ENCODE measurements around the gene DHX16. TPM values are rescaled to one million over a fixed set of nuclear protein-coding genes. Genes with fewer than 3 reads are reported as not detected.
"Not testable (repeated sequence)": the region's sequence is repeated elsewhere in the genome, so short reads cannot be mapped to it uniquely, and the experiment has no call there.

DHX16 gene
- total RNA-seq (2022) (36.6 and 40.6 TPM in 2 replicates), Bru-seq, nascent RNA (percentile 70 among the genes with signal in this experiment), BruChase-seq, experiment 1, labeled RNA remaining after a 2-hour chase (percentile 76 among the genes with signal in this experiment), BruChase-seq, experiment 2, labeled RNA remaining after a 6-hour chase (percentile 83 among the genes with signal in this experiment)
- long read RNA-seq, transcript DHX16-202 (20 exons, 3,445 nt): major isoform, 74 of 102 reads
- long read RNA-seq, partial matches to known transcripts: 9 of 102 reads
- long read RNA-seq, other reads (novel, unspliced or antisense): 19 of 102 reads

DNA sequence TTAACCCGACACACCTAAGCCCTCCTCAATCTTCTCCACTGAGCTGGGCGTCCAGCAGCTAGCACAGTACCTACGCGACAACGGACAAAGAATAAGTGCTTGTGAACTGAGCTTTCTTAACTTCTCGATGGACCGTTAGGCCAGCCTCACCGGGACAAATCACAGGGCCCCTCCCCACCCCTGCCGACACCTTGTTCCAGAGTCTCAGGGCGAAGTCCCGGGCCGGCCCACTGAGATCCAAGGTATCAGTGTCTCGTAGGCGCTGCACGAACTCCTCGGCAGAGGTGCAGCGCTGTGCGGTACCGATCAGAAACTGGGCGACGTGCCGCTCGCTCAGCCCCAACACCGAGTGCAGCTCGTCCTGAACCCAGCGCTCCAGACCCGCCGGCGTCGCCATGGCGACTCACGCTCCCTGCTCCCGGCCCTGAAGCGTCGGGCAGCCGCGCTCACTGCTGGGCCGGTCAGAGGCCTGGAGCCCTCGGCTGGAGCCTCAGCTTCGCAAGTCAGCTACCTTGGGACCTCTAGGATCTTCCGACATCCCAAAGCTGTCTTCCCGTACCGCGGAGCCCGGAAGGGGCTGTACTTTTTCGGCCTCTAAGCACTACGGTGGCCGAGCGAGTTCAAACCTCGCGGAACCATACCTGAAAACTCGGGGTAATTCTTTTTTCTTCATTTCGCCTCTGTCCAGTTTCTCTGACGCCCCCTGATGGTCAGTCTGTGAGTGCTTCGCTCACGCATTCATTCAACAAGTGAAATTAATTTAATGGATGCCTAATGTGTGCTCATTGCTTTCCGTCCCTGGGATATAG lies at the start of gene DHX16:
DHX16 (minus strand) TSS at position 562 of the 809 bp plus-strand sequence; CDS start at position 397, 165 bp downstream.
- peak within 1 kb of the TSS; percentile 85 for H3K4me3 ChIP-seq (ENCODE audit: low read depth, low read length)
- Mint-ChIP-seq H3K4me1 (ENCODE audit: low read depth, unreplicated experiment) (peaks cover 5% of the 10 kb centered on the region), H3K27me3 (ENCODE audit: insufficient read depth, unreplicated experiment) (no peaks in the 10 kb centered on the region), H3K36me3 (ENCODE audit: insufficient read depth, unreplicated experiment) (peaks cover 42% of the 10 kb centered on the region), H3K27ac (ENCODE audit: unreplicated experiment) (peak within 1 kb of the TSS; percentile 71), H3K9me3 (ENCODE audit: unreplicated experiment) (no peaks in the 10 kb centered on the region), H3K4me3 (ENCODE audit: unreplicated experiment) (peak within 1 kb of the TSS; percentile 77)
- peaks cover 6% of the 10 kb centered on the region for H3K4me1 ChIP-seq
- DNase-seq: peak; percentile 96
- no peaks in the 10 kb centered on the region for H3K36me3 ChIP-seq (ENCODE audit: control insufficient read depth, insufficient read depth, low read length)
- no peaks in the 10 kb centered on the region for H3K9me3 ChIP-seq
- CTCF ChIA-PET: interaction anchor here (0.6 to 1.4 kb wide), 10 partner anchors 18 to 415 kb away, joined by 3 to 6 read pairs (median 3); partner anchors contain the start of genes MDC1 and NRM
- POLR2A ChIA-PET: interaction anchor here (0.6 to 1.2 kb wide), 4 partner anchors 23 to 102 kb away, joined by 3 to 5 read pairs (median 4); partner anchors contain the start of genes ABCF1 and MDC1
- intact Hi-C loops (cut with micrococcal nuclease; ENCODE audit: unreplicated experiment): loop anchor here (1.0 to 5.0 kb wide), 5 partner anchors 26 to 190 kb away; partner anchors contain the start of genes ATAT1, C6orf136, MDC1 and MRPS18B
- TF ChIP-seq, protein P1, sequence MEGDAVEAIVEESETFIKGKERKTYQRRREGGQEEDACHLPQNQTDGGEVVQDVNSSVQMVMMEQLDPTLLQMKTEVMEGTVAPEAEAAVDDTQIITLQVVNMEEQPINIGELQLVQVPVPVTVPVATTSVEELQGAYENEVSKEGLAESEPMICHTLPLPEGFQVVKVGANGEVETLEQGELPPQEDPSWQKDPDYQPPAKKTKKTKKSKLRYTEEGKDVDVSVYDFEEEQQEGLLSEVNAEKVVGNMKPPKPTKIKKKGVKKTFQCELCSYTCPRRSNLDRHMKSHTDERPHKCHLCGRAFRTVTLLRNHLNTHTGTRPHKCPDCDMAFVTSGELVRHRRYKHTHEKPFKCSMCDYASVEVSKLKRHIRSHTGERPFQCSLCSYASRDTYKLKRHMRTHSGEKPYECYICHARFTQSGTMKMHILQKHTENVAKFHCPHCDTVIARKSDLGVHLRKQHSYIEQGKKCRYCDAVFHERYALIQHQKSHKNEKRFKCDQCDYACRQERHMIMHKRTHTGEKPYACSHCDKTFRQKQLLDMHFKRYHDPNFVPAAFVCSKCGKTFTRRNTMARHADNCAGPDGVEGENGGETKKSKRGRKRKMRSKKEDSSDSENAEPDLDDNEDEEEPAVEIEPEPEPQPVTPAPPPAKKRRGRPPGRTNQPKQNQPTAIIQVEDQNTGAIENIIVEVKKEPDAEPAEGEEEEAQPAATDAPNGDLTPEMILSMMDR (IDR thresholded peaks at IDR 0.05; ENCODE audit: insufficient read depth in 1 of 2, low read depth in 1 of 2, low read length in 1 of 2, severe bottlenecking in 1 of 2, unreplicated experiment in 1 of 2): peak; percentile 80 to 85
- BruUV-seq (replicated peaks): TSS peak; percentile 52
- no peaks in the 10 kb centered on the region for H3K27me3 ChIP-seq (replicated peaks; ENCODE audit: control insufficient read depth, insufficient read depth, low read length)

DNA sequence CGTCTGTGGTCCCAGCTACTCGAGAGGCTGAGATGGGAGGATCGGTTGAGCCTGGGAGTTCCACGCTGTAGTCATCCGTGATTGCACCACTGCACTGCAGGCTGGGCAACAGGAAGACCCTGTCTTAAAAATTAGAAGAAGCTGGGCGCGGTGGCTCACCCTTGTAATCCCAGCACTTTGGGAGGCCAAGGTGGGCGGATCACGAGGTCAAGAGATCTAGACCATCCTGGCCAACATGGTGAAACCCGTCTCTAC lies 49.1 kb upstream of the DHX16 start:
- H3K27me3 Mint-ChIP-seq (ENCODE audit: insufficient read depth, unreplicated experiment); DNase-seq; H3K36me3 ChIP-seq (ENCODE audit: control insufficient read depth, insufficient read depth, low read length); BruUV-seq (replicated peaks); H3K27me3 ChIP-seq (replicated peaks; ENCODE audit: control insufficient read depth, insufficient read depth, low read length); H3K9me3 ChIP-seq; H3K9me3 Mint-ChIP-seq (ENCODE audit: unreplicated experiment): not testable (repeated sequence)
- intact Hi-C loops (cut with micrococcal nuclease; ENCODE audit: unreplicated experiment): loop anchor here (1.0 to 2.0 kb wide), 2 partner anchors 43 to 75 kb away; partner anchors contain the start of gene C6orf136
- ChIA-PET POLR2A (interaction anchor here (0.5 to 1.0 kb wide), 4 partner anchors 41 to 720 kb away, joined by 3 to 6 read pairs (median 4); no protein-coding TSS in a partner anchor), CTCF (interaction anchor here (0.6 to 2.9 kb wide), 7 partner anchors 43 to 162 kb away, joined by 3 to 28 read pairs (median 3); partner anchors contain the start of gene DHX16)
- H3K4me1 Mint-ChIP-seq (ENCODE audit: low read depth, unreplicated experiment): peaks cover 20% of the 10 kb centered on the region
- peak overlapping the region; percentile 81 for H3K4me3 Mint-ChIP-seq (ENCODE audit: unreplicated experiment)
- Histone ChIP-seq H3K4me3 (ENCODE audit: low read depth, low read length) (peak overlapping the region; percentile 89), H3K4me1 (peaks cover 13% of the 10 kb centered on the region; the same call in 1 of the 2 replicates)
- H3K36me3 Mint-ChIP-seq (ENCODE audit: insufficient read depth, unreplicated experiment): peaks cover 80% of the 10 kb centered on the region
- H3K27ac Mint-ChIP-seq (ENCODE audit: unreplicated experiment): peak overlapping the region; percentile 85

DNA sequence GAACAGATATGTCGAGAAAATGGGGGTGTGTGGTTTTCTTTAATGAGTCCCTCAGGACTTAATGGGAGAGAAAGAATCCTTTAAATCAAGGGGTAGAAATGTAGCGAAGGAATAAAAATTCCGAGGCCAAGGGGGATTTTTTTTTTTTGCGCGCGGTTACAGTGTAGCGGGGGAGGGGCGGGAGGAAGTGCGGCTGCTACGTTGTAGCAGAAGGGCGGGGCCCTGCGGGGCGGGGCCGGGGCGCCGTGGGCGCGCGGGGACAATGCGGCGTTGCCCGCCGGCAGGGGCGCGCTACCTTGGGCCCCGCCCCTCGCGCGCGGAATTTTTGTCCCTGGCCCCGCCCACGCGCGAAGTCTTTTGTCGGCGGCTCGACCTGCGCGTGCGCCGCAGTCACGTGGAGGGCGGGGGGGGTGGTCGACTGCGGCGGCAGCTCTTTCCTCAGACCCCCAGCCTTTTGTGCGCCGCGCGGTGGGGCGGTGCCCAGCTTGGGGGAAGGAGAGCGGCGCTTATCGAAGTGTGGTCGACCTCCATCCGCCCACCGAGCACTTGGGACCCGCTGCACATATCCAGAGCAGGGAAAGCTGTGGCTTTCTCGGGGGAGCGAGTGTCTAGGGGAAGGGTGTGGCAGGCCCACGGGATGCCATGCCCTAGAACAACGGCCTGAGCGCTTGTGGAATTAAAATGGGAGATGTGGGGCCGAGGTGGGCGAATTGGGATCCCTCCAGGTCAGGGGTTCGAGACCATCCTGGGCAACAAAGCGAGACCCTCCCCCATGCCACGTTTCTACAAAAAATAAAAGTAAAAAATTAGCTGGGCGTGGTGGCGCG lies 48.6 kb upstream of the DHX16 start:
- H3K27ac Mint-ChIP-seq (ENCODE audit: unreplicated experiment): peak overlapping the region; percentile 85
- TF ChIP-seq, protein P1 (IDR thresholded peaks at IDR 0.05; ENCODE audit: insufficient read depth in 1 of 2, low read depth in 1 of 2, low read length in 1 of 2, severe bottlenecking in 1 of 2, unreplicated experiment in 1 of 2): no peak
- H3K4me3 Mint-ChIP-seq (ENCODE audit: unreplicated experiment): peak overlapping the region; percentile 81
- POLR2A ChIA-PET: interaction anchor here (0.5 to 1.0 kb wide), 3 partner anchors 42 to 720 kb away, joined by 3 to 6 read pairs (median 4); no protein-coding TSS in a partner anchor
- no peaks in the 10 kb centered on the region for H3K27me3 ChIP-seq (replicated peaks; ENCODE audit: control insufficient read depth, insufficient read depth, low read length)
- H3K9me3 Mint-ChIP-seq (ENCODE audit: unreplicated experiment): no peaks in the 10 kb centered on the region
- peak; percentile 87 to 94 for DNase-seq
- BruUV-seq (replicated peaks): no TSS peak
- CTCF ChIA-PET: interaction anchor here (0.8 to 2.9 kb wide), 5 partner anchors 42 to 162 kb away, joined by 3 to 28 read pairs (median 3); partner anchors contain the start of gene DHX16
- peak overlapping the region; percentile 89 for H3K4me3 ChIP-seq (ENCODE audit: low read depth, low read length)
- H3K4me1 ChIP-seq: peaks cover 13% of the 10 kb centered on the region; the same call in 1 of the 2 replicates
- H3K36me3 ChIP-seq (ENCODE audit: control insufficient read depth, insufficient read depth, low read length): peaks cover 6% of the 10 kb centered on the region
- H3K9me3 ChIP-seq: no peaks in the 10 kb centered on the region
- H3K4me1 Mint-ChIP-seq (ENCODE audit: low read depth, unreplicated experiment): peaks cover 26% of the 10 kb centered on the region
- intact Hi-C loops (cut with micrococcal nuclease; ENCODE audit: unreplicated experiment): loop anchor here (1.0 to 2.0 kb wide), 2 partner anchors 42 to 75 kb away; partner anchors contain the start of gene C6orf136
- peaks cover 77% of the 10 kb centered on the region for H3K36me3 Mint-ChIP-seq (ENCODE audit: insufficient read depth, unreplicated experiment)
- H3K27me3 Mint-ChIP-seq (ENCODE audit: insufficient read depth, unreplicated experiment): no peaks in the 10 kb centered on the region

Data from Caco-2 (cell line).